AG04450 (cell line): ENCODE data around the gene SMAD6. TPM values are rescaled to one million over a fixed set of nuclear protein-coding genes. Genes with fewer than 3 reads are reported as not detected.
"Not testable (repeated sequence)": the region's sequence is repeated elsewhere in the genome, so short reads cannot be mapped to it uniquely, and the experiment has no call there.

Experiments used
- CTCF ChIA-PET: fragments of 300-600, 350-600 bp; formaldehyde crosslinking; extraction: SDS; loops from one replicate; lab custom pipeline; 2022; ENCODE audit warnings: antibody characterized with exemption, inconsistent platforms; lab: Charles Lee
- POLR2A ChIA-PET: fragments of 350-600 bp; formaldehyde crosslinking; extraction: SDS; loops from one replicate; lab custom pipeline; 2021; ENCODE audit warnings: antibody characterized with exemption, inconsistent platforms; lab: Yijun Ruan, JAX
- DNase-seq: peaks from one replicate; pipeline ENCODE4 v3.0.0-alpha.2; 2011; ENCODE audit warnings: low read depth, low spot score
- H3K27ac ChIP-seq: one replicate; pipeline ENCODE4 v1.5.1; 2012; ENCODE audit warnings: low read depth, low read length, control low read depth
- H3K27me3 ChIP-seq: one replicate; pipeline ENCODE4 v1.6.0; 2012; ENCODE audit warnings: low read length; ENCODE audit not compliant: control insufficient read depth, insufficient read depth
- H3K4me3 ChIP-seq: 2 replicates; pipeline ENCODE4 v1.5.1; 2011; ENCODE audit warnings: mild to moderate bottlenecking, low read depth, low read length, control low read depth
- H3K9me3 ChIP-seq: 2 replicates; pipeline ENCODE4 v1.5.1; 2012; ENCODE audit warnings: low read length; ENCODE audit not compliant: control insufficient read depth, insufficient read depth
- polyA plus RNA-seq: library from polyadenylated mRNA; depleted of rRNA; stranded (reverse); fragments of >200 nt; gene quantifications from 2 replicates; pipeline ENCODE4 v1.2.3, GENCODE V29; 2011
- TF ChIP-seq, protein P1 (sequence below): IDR thresholded peaks from 2 replicates; pipeline ENCODE4 v1.5.1; 2011; ENCODE audit warnings: low read depth, low read length, control low read depth, inconsistent platforms

SMAD6 gene
- polyA plus RNA-seq, 1 experiment: 1.8 TPM

- H3K27me3 ChIP-seq: no peaks in the 10 kb centered on the region
- CTCF ChIA-PET: no interaction called here
- POLR2A ChIA-PET: no interaction called here
- DNase-seq: no peak
- no peak overlapping the region for H3K4me3 ChIP-seq
- no peak overlapping the region for H3K27ac ChIP-seq
- TF ChIP-seq, protein P1, sequence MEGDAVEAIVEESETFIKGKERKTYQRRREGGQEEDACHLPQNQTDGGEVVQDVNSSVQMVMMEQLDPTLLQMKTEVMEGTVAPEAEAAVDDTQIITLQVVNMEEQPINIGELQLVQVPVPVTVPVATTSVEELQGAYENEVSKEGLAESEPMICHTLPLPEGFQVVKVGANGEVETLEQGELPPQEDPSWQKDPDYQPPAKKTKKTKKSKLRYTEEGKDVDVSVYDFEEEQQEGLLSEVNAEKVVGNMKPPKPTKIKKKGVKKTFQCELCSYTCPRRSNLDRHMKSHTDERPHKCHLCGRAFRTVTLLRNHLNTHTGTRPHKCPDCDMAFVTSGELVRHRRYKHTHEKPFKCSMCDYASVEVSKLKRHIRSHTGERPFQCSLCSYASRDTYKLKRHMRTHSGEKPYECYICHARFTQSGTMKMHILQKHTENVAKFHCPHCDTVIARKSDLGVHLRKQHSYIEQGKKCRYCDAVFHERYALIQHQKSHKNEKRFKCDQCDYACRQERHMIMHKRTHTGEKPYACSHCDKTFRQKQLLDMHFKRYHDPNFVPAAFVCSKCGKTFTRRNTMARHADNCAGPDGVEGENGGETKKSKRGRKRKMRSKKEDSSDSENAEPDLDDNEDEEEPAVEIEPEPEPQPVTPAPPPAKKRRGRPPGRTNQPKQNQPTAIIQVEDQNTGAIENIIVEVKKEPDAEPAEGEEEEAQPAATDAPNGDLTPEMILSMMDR: no peak
- no peaks in the 10 kb centered on the region; the same call in 1 of the 2 replicates for H3K9me3 ChIP-seq
These were observed 125.6 kb downstream of the SMAD6 start for GRCh38 chr15:66827698-66828055.

GRCh38 chr15:66828817-66829541 is 126.9 kb downstream of the SMAD6 start:
- H3K4me3 ChIP-seq, H3K27me3 ChIP-seq, CTCF ChIA-PET, POLR2A ChIA-PET, H3K9me3 ChIP-seq, DNase-seq, H3K27ac ChIP-seq: not testable (repeated sequence)

DNA sequence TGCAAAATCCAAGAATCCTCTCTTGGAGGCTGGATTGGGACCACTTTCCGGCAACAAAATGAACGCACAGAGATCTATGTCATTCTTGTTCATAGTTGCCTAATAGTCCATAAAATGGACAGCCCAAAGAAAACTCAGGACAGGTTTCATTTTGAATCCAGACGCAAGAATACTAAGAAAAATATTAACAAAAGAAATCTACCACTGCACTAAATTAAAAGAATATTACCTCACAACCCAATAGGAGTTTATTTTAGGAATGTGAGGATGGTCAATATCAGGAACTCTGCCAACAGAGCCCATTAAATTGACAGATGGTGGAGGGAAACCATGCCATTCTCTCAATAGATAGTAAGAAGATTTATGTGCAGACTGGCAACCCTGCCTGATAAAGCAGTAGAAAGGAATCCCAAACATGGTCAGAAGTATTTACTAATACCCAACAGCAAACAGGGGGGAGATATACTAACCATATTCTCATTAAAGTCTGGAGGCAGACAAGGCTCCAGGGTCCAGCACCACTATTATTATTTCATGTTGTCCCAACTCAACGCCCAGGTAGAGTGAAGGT is 127.6 kb downstream of the SMAD6 start:
- no peak for DNase-seq
- ChIA-PET CTCF (no interaction called here), POLR2A (interaction anchor here (1.0 to 1.1 kb wide), 2 partner anchors 13 to 26 kb away, joined by 3 to 5 read pairs; no protein-coding TSS in a partner anchor)
- no peak overlapping the region for H3K27ac ChIP-seq
- H3K9me3 ChIP-seq: no peaks in the 10 kb centered on the region; the same call in 1 of the 2 replicates
- H3K27me3 ChIP-seq: no peaks in the 10 kb centered on the region
- no peak overlapping the region for H3K4me3 ChIP-seq
- TF ChIP-seq, protein P1: no peak

DNA sequence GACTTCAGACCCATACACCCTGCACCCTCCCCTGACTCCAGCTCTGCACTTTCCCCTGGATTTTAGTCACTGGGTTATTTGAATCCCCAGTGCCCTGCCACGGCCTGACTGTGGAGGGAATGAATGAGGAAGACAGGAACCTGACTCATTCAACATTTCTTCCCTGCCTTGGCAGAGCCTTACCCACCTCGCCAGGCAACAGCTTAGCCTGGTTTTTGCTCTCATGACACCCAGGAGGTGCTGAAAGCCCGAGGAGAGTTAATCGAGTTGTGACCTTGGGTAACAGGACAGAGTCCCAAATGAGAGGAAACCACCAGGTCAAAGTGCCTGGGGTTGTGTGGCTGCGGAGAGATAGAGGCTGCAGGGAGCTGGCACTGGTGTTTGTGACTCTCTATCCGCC is 128.3 kb downstream of the SMAD6 start:
- Histone ChIP-seq H3K27me3 (no peaks in the 10 kb centered on the region), H3K9me3 (peaks cover under 1% of the 10 kb centered on the region), H3K4me3 (no peak overlapping the region), H3K27ac (no peak overlapping the region)
- no peak for DNase-seq
- ChIA-PET POLR2A (interaction anchor here (0.5 to 1.1 kb wide), 3 partner anchors 13 to 441 kb away, joined by 3 to 5 read pairs (median 5); no protein-coding TSS in a partner anchor), CTCF (interaction anchor here (0.9 kb wide), 1 partner anchor 21 kb away, joined by 5 read pairs; no protein-coding TSS in a partner anchor)
- TF ChIP-seq, protein P1: no peak

DNA sequence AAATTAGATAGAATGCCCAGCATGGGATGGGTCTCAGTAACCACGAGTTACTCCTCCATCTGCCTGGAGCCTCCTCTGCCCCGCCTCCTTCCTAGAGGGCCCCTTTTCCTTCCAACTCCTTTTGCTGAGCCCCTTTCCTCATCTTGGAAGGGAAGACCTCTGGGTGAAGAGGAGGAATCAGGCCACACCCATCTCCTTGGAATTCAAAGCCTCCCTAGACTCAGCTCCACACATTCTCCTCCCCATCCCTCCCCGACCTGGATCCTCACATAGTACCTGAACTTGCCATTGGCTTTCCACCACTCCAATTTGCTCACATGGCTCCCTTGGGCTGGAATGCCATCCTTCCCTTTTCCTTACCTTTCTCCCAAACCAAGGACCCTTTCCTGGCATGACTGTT is 128.8 kb downstream of the SMAD6 start:
- ChIA-PET CTCF (interaction anchor here (0.9 kb wide), 1 partner anchor 21 kb away, joined by 5 read pairs; no protein-coding TSS in a partner anchor), POLR2A (interaction anchor here (0.5 to 1.1 kb wide), 3 partner anchors 12 to 442 kb away, joined by 3 to 5 read pairs (median 5); no protein-coding TSS in a partner anchor)
- DNase-seq: no peak
- Histone ChIP-seq H3K27ac (no peak overlapping the region), H3K9me3 (peaks cover 5% of the 10 kb centered on the region), H3K4me3 (no peak overlapping the region), H3K27me3 (no peaks in the 10 kb centered on the region)
- TF ChIP-seq, protein P1: no peak
